Lung (tissue), 12 donors: Measurements from ENCODE around the gene FMNL3. TPM values are rescaled to one million over a fixed set of nuclear protein-coding genes. Genes with fewer than 3 reads are reported as not detected.

Experiments
- ATAC-seq: fragments of 200-7000 bp; cut with Tn5 transposase; one replicate; pipeline ENCODE4 v1.9.1; 2020; ENCODE audit warnings: moderate number of reproducible peaks; ENCODE audit not compliant: insufficient read depth, low FRiP score
- DNase-seq, 3 donors: peaks; one replicate each; pipeline ENCODE4 v3.0.0-alpha.2; 2013 to 2017
- H3K27ac ChIP-seq, 2 donors: one replicate each; pipeline ENCODE4 v1.5.1; 2013; ENCODE audit warnings: mild to moderate bottlenecking in 2 of 2, moderate library complexity in 2 of 2, control low read depth in 1 of 2, inconsistent platforms in 1 of 2, low read depth in 1 of 2, low read length in 1 of 2
- H3K27me3 ChIP-seq, 3 donors: one replicate each; pipeline ENCODE4 v1.5.1; 2013; ENCODE audit warnings: low read length in 2 of 3; ENCODE audit not compliant: control insufficient read depth in 3 of 3, insufficient read depth in 3 of 3
- H3K36me3 ChIP-seq, 4 donors: one replicate each; pipeline ENCODE4 v1.5.1; 2013; ENCODE audit warnings: low read length in 4 of 4, mild to moderate bottlenecking in 1 of 4, moderate library complexity in 1 of 4; ENCODE audit not compliant: control insufficient read depth in 4 of 4, insufficient read depth in 4 of 4
- H3K4me1 ChIP-seq, 5 donors: one replicate each; pipeline ENCODE4 v1.5.1; 2013; ENCODE audit warnings: low read length in 5 of 5, mild to moderate bottlenecking in 2 of 5, moderate library complexity in 1 of 5; ENCODE audit not compliant: control insufficient read depth in 5 of 5, insufficient read depth in 5 of 5
- H3K4me3 ChIP-seq: one replicate; pipeline ENCODE4 v1.5.1; 2013; ENCODE audit warnings: mild to moderate bottlenecking, control low read depth, moderate library complexity
- H3K9ac ChIP-seq, 2 donors: one replicate each; pipeline ENCODE4 v1.5.1; 2013; ENCODE audit warnings: low read length in 2 of 2, control low read depth in 1 of 2; ENCODE audit not compliant: insufficient read depth in 1 of 2
- H3K9me3 ChIP-seq, 4 donors: one replicate each; pipeline ENCODE4 v1.5.1; 2013; ENCODE audit warnings: low read length in 3 of 4, mild to moderate bottlenecking in 1 of 4, moderate library complexity in 1 of 4; ENCODE audit not compliant: control insufficient read depth in 4 of 4, insufficient read depth in 3 of 4
- WGBS, 2 donors: extraction: QIAGEN DNeasy Blood & Tissue Kit; methylation state at CpG; one replicate each; pipeline ENCODE4 v1.1.7; 2013; 5-methylcytosine and 5-hydroxymethylcytosine counted together
- polyA plus RNA-seq, 2 donors: library from polyadenylated mRNA; stranded (reverse); fragments of 200-250 nt; gene quantifications; one replicate each; pipeline ENCODE4 v1.2.1, GENCODE V29; 2013
- total RNA-seq, 2 donors: library from RNA; depleted of rRNA in 1 of 2; stranded (reverse); fragments of >200 nt in 1 of 2; gene quantifications; one replicate each; pipeline ENCODE4 v1.2.1, GENCODE V29; 2014 to 2021
- TF ChIP-seq, protein P1 (sequence below): IDR thresholded peaks from 2 replicates; pipeline ENCODE4 v1.5.1; 2012; ENCODE audit warnings: mild to moderate bottlenecking; ENCODE audit errors: control extremely low read depth, extremely low read depth
- donor health status: control.
- donor health status: control.
- donor health status: Bipolar disorder and iron deficiency.
- donor health status: healthy.
- donor health status: DM: yes; HTN: yes; CAD: no.

The FMNL3 gene
- total and polyA plus RNA-seq, 4 donors: 11.5 to 51.2 (median 22.4) TPM

DNA sequence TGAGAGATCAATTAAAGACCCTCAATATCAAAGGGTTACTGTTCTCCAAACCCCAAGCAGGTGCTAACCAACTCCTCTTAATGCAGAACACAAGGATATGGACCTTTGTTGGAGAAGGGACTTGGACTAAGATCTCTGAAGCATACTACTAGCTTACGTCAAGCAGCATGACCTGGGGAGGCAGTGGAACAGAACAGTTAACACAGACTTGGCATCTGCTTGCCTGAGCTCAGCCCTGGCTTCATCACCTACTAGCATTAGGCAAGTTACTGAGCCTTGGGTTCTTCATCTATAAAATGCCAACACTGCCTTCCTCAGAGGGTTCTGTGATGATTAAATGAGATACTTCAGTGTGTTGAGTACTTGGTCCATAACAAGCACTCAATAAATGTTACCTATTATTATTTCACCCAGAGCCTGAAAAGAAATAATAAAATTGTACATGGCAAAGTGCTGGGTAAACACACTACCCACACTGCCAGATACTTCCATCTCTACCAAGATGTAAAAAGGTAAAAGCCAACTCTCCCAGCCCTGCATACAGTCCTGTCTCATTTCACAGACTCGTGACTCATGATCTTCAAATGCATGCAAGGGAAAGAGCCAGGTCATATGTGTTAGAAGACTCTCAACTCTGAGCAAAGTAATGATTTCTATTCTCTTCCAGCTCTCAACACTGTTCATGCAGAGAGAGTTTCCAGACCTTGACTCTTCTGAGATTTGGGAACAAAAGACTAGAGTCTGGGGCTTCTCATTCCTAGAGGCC, 39.7 kb downstream of the FMNL3 start:
- Histone ChIP-seq H3K9me3 (no peaks in the 10 kb centered on the region), H3K27me3 (no peaks in the 10 kb centered on the region), H3K36me3 (peaks cover 0 to 2% (median under 1%) of the 10 kb centered on the region in 4 donors), H3K27ac (no peak overlapping the region), H3K4me3 (no peak overlapping the region), H3K9ac (no peak overlapping the region), H3K4me1 (peaks cover 27 to 49% (median 40%) of the 10 kb centered on the region in 5 donors)
- ATAC-seq: no peak
- TF ChIP-seq, protein P1, sequence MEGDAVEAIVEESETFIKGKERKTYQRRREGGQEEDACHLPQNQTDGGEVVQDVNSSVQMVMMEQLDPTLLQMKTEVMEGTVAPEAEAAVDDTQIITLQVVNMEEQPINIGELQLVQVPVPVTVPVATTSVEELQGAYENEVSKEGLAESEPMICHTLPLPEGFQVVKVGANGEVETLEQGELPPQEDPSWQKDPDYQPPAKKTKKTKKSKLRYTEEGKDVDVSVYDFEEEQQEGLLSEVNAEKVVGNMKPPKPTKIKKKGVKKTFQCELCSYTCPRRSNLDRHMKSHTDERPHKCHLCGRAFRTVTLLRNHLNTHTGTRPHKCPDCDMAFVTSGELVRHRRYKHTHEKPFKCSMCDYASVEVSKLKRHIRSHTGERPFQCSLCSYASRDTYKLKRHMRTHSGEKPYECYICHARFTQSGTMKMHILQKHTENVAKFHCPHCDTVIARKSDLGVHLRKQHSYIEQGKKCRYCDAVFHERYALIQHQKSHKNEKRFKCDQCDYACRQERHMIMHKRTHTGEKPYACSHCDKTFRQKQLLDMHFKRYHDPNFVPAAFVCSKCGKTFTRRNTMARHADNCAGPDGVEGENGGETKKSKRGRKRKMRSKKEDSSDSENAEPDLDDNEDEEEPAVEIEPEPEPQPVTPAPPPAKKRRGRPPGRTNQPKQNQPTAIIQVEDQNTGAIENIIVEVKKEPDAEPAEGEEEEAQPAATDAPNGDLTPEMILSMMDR: no peak
- no peak for DNase-seq
- 89 to 96% methylated on average over 2 of the region's 2 CpGs for WGBS, 2 donors

DNA sequence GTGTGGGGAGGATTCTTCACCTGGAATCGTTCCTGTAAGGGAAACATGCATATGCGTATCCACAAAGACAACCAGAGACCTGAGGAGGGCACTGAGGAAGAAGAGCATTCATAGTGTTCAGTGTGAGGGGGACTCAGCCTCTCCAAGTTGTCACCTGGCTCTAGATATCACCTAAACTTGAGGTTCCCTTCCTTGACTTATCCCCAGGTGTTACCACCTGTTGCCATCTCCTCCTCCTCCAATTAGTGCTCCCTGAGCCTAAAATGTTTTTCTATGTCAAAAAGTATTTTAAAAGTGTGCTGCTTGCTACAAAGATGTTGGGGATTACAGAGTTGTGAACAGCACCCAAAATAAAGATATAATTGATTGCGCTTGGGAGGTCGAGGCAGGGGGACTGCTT, 41.0 kb downstream of the FMNL3 start:
- Histone ChIP-seq H3K4me3 (no peak overlapping the region), H3K27ac (no peak overlapping the region), H3K36me3 (peaks cover 0 to 7% (median 5%) of the 10 kb centered on the region in 4 donors), H3K27me3 (no peaks in the 10 kb centered on the region), H3K4me1 (peaks cover 21 to 49% (median 30%) of the 10 kb centered on the region in 5 donors), H3K9me3 (no peaks in the 10 kb centered on the region), H3K9ac (no peak overlapping the region)
- DNase-seq (no peak), ATAC-seq (no peak)
- 95 to 99% methylated on average over 4 of the region's 4 CpGs for WGBS, 2 donors
- TF ChIP-seq, protein P1: no peak

DNA sequence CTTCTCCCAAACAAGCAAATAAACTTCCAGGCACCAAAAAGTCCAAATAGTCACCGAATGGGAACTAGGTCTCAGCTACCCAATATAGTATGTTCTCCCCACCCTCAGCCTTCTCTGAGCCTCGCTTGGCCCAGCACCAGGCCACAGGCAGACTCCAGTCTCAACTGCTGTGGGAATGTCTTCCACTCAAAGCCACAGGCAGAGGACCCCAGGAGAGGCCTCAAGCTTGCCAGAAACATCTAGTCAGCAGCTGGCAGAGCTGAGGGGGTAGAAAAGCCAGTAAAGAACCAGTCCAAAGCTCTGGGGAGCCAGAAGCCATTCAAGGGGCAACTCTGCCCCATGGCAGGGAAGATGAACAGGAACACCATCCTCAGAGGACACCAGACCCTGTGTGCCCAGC, 41.8 kb downstream of the FMNL3 start:
- peaks cover 21 to 44% (median 22%) of the 10 kb centered on the region in 5 donors for H3K4me1 ChIP-seq

More for the DNA sequence above, 41.8 kb downstream of the FMNL3 start:
- DNase-seq (no peak), ATAC-seq (no peak)
- no peaks in the 10 kb centered on the region for H3K27me3 ChIP-seq
- TF ChIP-seq, protein P1: no peak
- H3K9me3 ChIP-seq: no peaks in the 10 kb centered on the region
- no peak overlapping the region for H3K9ac ChIP-seq
- H3K4me3 ChIP-seq: no peak overlapping the region
- 67 to 76% methylated on average over 2 of the region's 2 CpGs for WGBS, 2 donors
- peaks cover 0 to 13% (median 8%) of the 10 kb centered on the region in 4 donors for H3K36me3 ChIP-seq
- H3K27ac ChIP-seq: peak overlapping the region in 1 of 2 donors; percentile 53
